Adipose tissue (tissue), 3 donors: ENCODE data around the gene TSNAXIP1. TPM values are rescaled to one million over a fixed set of nuclear protein-coding genes. Genes with fewer than 3 reads are reported as not detected.

Source experiments
- H3K27ac ChIP-seq: one replicate; pipeline ENCODE4 v1.5.1; 2013; ENCODE audit warnings: low read depth, low read length
- WGBS, 3 donors: extraction: QIAGEN DNeasy Blood & Tissue Kit; methylation state at CpG; one replicate each; pipeline ENCODE4 v1.1.7; 2013; 5-methylcytosine and 5-hydroxymethylcytosine counted together
- polyA plus RNA-seq, 3 donors: library from polyadenylated mRNA; stranded (reverse); fragments of 200-250 nt; gene quantifications; one replicate each; pipeline ENCODE4 v1.2.3, GENCODE V29; 2013
- donor health status: healthy with polysubstance abuse.
- donor health status: Bipolar disorder and iron deficiency.
- donor health status: healthy.

Gene TSNAXIP1
- polyA plus RNA-seq, 3 donors: 0.92 to 1.7 (median 1.1) TPM

DNA sequence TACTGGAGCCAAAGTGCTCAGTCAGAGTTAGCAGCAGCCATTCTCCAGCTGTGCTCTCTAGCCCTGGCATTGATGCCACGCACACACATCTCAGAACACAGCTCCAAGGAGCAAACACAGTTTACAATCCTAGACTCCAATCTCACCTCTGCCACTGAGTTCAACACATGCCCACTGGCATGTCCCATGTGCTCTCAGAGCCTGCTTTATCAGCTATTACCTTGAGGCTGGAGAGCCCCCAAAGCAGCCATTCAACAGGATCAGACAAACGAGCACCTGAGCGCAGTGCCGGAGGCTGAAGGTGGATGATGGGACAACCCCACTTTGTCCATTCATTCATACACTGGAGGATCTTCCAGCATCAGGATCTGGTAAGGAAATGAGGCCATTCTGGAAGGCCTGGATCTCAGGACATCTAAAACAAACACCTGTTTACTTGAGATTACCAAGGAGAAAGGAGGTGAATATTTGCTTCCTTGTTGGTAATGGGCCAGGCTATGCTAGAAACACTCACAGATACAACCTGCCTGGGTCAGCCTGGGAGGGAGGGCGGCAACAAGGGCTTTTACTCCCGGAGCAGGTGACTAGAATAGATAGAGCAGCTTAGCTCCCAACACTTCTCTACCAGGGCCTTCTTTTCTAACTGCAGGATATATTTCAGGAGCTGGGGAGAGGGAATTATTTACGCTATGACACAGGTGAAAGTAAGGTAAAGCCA lies 25.7 kb upstream of the TSNAXIP1 start:
- WGBS, 3 donors: 79 to 92% (median 91%) methylated on average over 7 of the region's 7 CpGs
- H3K27ac ChIP-seq: no peak overlapping the region

DNA sequence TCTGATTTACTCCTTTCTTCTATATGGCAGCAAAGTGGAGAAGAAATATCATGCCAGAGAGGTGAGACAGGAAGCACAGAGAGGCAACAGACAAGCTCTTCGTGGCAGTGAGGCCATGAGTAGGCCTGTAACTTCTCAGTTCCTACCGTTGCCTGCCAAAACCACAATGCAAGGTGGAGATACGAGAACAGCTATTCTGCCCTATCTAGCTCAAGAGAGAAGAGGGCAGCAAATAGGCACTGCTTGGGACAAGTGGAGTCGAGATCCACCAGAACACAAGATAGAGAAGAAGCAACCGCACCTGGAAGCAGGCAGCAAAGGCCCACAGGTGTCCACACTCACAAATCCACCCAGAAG lies 25.1 kb upstream of the TSNAXIP1 start:
- WGBS, 3 donors: 58 to 84% (median 59%) methylated on average over 5 of the region's 5 CpGs
- no peak overlapping the region for H3K27ac ChIP-seq

- 91 to 93% (median 92%) methylated on average over 12 of the region's 12 CpGs for WGBS, 3 donors
- no peak overlapping the region for H3K27ac ChIP-seq
These were observed 23.9 kb upstream of the TSNAXIP1 start for GRCh38 chr16:67782567-67783352.

DNA sequence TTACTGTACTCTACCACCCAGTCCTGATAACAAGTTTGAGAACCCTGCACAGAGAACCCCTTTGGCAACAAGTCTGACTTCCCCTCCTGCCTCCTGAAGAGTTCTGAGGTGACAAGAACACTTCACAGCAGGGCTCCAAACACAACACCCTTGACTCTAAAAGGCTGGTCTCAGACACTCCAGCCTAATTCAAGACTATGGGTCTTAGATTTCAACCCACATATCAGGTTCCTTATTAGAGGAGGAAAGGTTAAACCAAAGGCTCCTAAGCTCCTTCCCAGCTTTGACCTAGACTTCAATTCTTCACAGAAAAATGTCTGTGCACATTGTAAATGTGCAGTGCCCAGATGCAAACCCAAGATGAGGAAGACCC lies 23.4 kb upstream of the TSNAXIP1 start:
- no peak overlapping the region for H3K27ac ChIP-seq

DNA sequence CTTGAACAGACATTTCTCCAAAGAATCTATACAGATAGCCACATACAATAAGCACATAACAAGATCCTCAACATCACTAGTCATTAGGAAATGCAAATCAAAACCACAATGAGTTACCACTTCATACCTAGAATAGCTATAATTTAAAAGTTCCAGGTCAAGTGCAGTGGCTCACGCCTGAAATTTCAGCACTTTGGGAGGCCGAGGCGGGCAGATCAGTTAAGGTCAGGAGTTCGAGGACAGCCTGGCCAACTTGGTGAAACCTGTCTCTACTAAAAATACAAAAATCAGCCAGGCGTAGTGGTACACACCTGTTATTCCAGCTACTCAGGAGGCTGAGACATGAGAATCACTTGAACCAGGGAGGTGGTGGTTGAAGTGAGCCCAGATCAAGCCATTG lies 20.2 kb upstream of the TSNAXIP1 start:
- 96% methylated on average over 5 of the region's 5 CpGs for WGBS, 3 donors
- no peak overlapping the region for H3K27ac ChIP-seq

DNA sequence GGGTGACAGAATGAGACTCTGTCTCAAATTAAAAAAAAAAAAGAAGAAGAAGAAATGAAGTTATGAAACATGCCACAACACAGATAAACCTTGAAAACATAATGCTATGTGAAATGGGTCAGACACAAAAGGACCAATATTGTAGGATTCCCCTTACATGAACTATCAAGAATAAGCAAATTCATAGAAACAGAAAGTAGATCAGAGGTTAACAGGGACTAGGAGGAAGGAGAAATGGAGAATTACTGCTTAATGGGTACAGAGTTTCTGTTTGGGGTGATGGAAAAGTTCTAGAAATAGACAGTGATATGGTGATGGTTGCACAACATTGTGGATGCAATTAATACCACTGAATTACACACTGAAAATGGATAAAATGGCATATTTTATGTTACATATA lies 16.6 kb upstream of the TSNAXIP1 start:
- no peak overlapping the region for H3K27ac ChIP-seq

DNA sequence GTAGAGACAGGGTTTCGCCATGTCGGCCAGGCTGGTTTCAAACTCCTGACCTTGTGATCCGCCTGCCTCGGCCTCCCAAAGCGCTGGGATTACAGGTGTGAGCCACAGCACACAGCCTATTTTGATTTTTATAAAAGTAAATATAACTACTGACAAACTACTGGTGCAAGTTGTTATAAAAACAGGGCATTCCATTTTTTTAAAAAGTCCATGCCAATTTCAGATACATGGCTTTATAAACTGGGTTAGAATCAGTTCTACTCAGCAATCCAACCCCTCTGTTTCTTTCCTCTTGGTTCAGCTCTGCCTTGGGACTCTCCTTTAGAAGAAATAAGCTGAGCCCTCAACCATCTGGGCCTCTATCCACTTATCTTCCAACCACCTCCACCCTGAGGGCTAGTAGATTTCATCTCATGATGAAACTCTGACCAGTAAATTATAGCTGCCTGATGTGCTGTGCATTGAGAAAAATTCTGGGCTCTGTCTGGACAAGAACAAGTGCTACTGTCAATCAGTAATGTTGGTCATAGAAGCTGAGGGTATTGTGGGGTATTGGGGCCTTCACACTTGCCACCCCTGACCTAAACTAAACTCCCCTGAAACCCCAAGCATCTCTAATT lies 10.5 kb upstream of the TSNAXIP1 start:
- WGBS, 3 donors: 95 to 99% (median 98%) methylated on average over 5 of the region's 5 CpGs

DNA sequence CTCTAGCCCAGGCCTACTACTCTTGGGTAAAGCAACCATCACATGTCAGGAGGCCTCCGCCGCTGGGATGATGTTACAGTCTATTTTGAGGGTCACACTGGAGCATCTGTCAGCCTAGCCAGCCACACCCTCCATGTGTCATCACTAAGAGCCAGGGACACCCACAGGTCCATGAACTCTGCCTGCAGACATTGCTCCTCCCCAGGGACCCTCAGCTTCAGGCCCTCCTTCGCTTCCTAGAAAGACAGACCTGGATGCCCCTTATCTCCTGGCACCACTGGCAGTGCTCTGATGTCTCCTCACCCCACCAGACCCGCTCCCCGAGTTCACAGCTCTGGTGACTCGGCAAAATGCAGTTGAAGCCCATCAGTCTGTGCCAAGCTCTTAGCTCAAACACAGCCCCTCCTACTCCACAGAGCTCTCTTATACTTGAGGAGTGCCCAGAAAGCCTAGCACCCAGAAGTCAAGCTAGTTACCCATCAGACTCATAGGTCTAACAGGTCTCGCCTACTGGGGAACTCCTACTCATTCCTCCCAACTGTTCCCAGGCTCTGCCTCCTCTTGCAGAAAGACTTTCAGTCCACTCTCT lies 6.3 kb upstream of the TSNAXIP1 start:
- WGBS, 3 donors: 72 to 83% (median 75%) methylated on average over 7 of the region's 7 CpGs
- H3K27ac ChIP-seq: no peak overlapping the region

More for the DNA sequence above, 10.5 kb upstream of the TSNAXIP1 start:
- H3K27ac ChIP-seq: no peak overlapping the region

DNA sequence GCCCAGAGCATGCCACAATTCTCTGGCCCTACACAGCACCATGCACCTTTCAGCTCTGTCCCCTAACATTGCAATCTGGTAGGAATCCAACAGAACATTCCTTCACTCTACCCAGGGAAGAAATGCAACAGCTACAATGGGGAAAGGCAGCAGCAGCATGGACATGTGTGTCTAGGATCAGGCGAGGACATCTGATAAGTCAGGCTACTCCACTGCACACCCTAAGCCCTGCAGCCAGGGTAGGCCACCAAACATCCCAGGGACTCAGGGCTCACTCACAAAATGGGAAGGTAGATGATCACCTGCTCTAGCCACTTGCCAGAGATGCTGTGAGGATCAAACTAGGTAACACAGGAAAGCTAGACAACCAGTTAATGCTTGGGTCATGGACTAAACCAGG lies 5.4 kb upstream of the TSNAXIP1 start:
- H3K27ac ChIP-seq: no peak overlapping the region
- WGBS, 3 donors: 70 to 100% (median 95%) methylated on average over 1 of the region's 1 CpG

- WGBS, 3 donors: 73 to 84% (median 81%) methylated on average over 2 of the region's 2 CpGs
- no peak overlapping the region for H3K27ac ChIP-seq
These were observed 4.8 kb upstream of the TSNAXIP1 start for GRCh38 chr16:67801883-67802282.

DNA sequence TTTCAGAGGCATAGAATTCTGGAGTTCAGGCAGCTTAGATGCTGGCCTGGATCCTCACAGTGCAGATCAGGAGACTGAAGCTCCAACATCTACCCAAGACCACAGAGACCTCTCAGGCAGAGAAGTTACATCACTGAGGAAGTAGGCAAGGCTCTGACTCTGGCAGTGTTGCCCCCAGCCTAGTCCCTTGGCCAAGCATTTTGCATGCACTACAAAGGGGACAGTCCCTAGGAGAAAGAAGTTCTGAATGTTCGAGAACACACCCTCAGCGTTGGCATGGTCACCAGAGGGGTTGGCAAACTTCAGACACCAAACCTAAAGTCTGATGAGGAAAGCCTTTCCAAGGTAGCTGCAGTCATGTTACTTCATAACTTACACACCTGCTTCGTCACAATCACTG lies 2.8 kb upstream of the TSNAXIP1 start:
- 66 to 94% (median 74%) methylated on average over 3 of the region's 3 CpGs for WGBS, 3 donors
- no peak overlapping the region for H3K27ac ChIP-seq

GRCh38 chr16:67804853-67805542 lies 1.7 kb upstream of the TSNAXIP1 start:
- no peak overlapping the region for H3K27ac ChIP-seq
- whole genome bisulfite sequencing, 3 donors: 62 to 86% (median 85%) methylated on average over 4 of the region's 4 CpGs

DNA sequence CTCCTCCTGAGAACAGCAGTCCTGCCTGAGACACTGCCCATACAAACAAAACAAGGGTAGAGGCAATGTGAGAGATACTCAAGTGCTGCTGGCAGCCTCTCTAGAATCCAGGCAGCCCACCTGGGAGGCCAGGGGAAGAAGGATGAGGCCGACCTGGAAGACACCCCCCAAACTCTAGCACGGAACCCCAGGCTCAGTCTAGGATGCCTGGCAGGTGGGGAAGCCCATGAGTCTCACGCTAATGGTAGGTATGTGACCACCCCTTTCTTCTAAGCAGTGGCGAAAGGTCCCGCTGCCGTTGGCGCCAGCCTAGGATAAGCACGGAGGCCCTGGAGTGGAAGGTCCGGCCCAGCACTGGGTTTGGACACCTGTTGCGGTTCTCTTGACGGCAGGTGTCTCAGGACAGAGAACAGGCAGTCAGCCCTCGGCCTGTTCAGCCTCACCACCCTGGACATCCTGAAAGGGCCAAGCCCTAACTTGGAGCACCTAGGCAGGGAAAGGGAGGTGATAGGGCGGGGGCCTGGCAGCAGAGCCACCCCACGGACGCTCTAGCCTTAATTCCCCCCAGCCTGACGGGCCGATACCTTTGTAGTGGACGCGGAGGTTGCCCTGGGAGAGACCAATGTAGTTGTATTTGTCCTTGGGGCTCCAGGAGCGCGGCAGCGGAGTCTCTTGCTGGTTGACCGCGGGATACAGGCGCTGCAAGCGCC lies 816 bp upstream of the TSNAXIP1 start:
- H3K27ac ChIP-seq: no peak overlapping the region

DNA sequence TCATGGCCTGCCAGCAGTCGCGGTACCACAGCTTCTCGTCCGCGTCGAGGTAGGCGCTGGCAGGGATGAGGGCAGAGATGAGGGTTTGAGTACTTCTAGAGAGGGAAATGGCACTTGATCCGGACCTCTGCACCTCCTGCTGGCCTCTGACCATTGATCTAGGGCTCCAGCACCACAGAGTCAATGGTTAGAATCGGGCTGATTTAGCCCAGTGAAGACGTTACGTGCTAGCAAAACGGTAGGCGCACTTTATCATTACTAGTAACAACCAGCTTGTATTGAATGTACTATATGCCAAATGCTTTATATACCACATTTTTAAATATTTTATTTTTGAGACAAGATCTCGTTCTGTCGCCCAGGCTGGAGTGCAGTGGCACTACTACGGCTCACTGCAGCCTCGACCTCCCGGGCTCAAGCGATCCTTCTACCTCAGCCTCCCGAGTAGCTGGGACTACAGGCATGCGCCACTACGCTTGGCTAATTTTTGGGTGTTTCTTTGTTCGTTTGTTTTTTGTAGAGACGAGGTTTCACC lies 526 bp downstream of the TSNAXIP1 start:
- 23 to 34% (median 30%) methylated on average over 24 of the region's 24 CpGs for whole genome bisulfite sequencing, 3 donors
- no peak overlapping the region for H3K27ac ChIP-seq

More for the DNA sequence above, 816 bp upstream of the TSNAXIP1 start:
- 0 to 1% (median 1%) methylated on average over 26 of the region's 26 CpGs for WGBS, 3 donors

DNA sequence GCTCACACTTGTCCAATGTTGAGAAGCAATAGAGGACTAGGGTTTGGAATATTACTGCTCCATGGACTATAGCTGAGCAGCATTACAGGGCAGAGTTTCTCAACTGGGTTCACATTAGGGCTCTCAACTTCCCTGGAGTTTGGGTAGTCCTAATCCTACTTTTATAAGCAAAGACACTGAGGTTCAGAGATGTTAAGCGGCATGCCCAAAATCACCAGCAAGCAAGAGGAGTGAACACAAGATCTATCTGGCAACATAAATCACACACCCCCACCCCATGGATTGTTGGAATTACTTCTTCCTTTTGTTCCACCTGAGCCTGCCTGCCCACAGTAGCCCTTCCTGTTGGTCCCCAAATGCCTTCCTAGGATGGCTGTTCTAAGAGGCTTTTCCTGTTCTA lies 5.2 kb downstream of the TSNAXIP1 start:
- H3K27ac ChIP-seq: no peak overlapping the region
- 93 to 100% (median 98%) methylated on average over 1 of the region's 1 CpG for WGBS, 3 donors

DNA sequence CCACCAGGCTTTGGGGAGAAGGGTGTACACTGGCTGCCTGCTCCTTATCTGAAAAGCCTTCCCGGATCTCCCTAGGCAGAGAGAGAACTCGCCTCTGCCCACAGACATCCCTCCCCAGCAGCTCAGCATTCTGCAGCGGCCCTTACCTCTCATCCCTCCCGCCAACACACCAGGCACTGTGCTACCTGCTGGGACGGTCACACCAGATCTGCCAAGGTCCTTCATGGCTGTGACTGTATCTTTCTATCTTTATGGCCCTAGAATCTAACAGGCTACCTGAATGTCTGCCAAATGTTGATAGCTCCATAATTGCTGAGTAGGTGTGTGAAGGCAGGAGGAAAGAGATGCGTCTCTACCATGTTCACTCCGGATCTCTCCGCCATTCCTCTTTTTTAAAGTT lies 7.9 kb downstream of the TSNAXIP1 start:
- no peak overlapping the region for H3K27ac ChIP-seq
- 86 to 93% (median 89%) methylated on average over 8 of the region's 8 CpGs for WGBS, 3 donors

DNA sequence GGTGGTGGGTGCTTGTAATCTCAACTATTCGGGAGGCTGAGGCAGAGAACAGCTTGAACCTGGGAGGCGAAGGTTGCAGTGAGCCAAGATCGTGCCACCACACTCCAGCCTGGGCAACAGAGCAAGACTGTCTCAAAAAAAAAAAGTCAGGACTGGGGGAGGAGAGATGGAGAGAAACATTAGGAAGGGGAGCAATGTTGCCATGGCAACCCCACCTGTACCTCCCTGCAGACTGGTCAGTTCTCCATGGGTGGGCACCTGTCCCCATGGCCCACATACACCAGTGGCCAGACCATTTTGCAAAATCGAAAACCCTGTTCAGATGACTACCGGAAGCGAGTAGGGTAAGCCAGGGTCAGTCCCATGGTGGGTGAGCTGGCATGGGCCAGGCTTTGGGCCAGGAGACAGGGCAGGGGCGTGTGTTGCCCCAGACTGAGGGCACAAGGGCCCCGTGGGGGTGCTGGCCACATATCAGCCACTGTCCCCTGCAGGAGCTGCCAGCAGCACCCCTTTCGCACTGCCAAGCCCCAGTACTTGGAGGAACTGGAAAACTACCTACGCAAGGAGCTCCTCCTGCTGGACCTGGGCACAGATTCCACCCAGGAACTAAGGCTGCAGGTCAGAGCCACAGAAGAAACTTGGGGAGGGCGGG lies 14.0 kb downstream of the TSNAXIP1 start:
- WGBS, 3 donors: 87 to 94% (median 94%) methylated on average over 11 of the region's 11 CpGs
- no peak overlapping the region for H3K27ac ChIP-seq
